SK-MEL-5 (cell line): ENCODE measurements around the gene C9orf78. TPM values are rescaled to one million over a fixed set of nuclear protein-coding genes. Genes with fewer than 3 reads are reported as not detected.

Source experiments
- DNase-seq: peaks from one replicate; pipeline ENCODE4 v3.0.0-alpha.2; 2016; ENCODE audit warnings: low read depth, low spot score
- in situ Hi-C: cut with HindIII; loops from 2 replicates; pipeline ENCODE4 v1.10.0; 2016; ENCODE audit warnings: low sequenced_read_pairs, high pct_unique_total_duplicates, low pct_unique_long_range_greater_than_20kb
- total RNA-seq: library from RNA; depleted of rRNA; stranded (reverse); fragments of >200 nt; shearing (Covaris generic); gene quantifications from 2 replicates; pipeline ENCODE4 v1.2.3, GENCODE V29; 2014

C9orf78 gene
- total RNA-seq, 1 experiment from 2014 or later = 77.7 TPM

DNA sequence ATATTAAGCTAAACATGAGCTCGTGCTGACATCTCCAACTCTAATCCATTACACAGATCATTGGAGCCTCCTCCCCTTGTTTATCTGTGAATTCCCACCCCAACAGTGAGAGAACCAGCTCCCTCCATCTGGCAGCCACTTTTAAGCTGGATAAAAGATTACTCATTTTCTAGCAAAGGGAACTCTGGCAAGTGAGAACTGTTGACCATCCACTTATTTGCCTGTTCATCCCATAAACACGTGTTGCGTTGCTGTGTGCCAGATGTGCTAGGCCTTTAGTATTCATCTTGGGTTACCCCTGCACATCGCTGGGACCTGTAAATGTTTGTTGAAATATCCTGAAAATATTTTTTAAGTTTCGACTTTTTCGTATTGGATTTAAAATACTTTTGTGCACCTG is 8.7 kb downstream of the C9orf78 start:
- DNase-seq = no peak
- in situ Hi-C loops = no loop called here

- DNase-seq = peak; percentile 96
- in situ Hi-C loops = no loop called here
These were observed 11.0 kb downstream of the C9orf78 start, which contains the start of gene TOR1A for GRCh38 chr9:129823935-129824601. Gene TOR1A, minus strand, starts transcription at chr9:129824136. Its CDS starts 51 bp downstream, at chr9:129824085.

GRCh38 chr9:129823542-129823934 is 11.5 kb downstream of the C9orf78 start:
- in situ Hi-C loops = no loop called here
- DNase-seq = no peak

GRCh38 chr9:129822898-129823541 is 12.1 kb downstream of the C9orf78 start:
- in situ Hi-C loops = no loop called here
- DNase-seq = peak; percentile 16

DNA sequence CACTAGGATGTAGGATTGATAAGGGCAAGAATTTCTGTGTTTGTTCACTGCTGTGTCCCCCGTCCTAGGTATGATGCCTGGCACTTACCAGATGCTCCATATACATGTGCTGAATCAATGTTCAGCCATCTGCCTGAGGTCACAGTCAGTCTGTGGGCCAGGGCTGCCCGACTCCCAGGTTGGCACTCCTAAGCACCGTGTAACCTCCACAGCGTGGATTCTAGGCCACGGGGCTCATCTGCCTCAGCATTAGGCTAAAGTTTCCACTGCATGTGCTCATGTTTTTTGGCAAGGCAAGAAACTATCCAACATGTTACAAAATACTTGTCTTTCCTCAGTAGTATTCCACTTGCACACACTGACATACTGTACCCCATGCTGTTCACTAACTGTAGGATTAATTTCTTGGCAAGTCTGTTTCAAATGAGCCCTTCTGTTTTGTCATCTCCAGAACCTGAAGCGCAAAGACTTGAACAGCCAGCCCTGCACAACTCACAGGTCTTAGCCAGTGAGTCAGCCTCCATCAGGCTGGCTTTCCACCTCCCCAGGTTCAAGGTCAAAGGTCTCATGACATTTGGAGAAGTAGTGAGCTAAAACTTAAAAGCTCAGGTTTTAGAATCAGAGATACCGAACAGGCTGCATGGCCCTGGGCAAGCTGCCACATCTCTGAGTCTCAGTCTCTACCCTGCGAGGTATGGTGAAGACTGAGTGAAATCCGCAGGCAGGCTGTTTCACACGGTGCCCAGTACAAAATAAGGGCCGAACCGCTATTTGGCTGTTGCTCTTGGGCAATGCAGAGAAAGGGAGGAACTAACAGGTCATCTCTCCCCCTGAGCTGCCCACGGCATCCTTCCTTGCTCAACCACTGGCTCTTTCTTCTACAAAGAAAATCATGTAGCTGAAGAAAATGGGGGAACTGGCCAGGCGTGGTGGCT is 18.3 kb downstream of the C9orf78 start:
- in situ Hi-C loops = no loop called here
- no peak for DNase-seq

GRCh38 chr9:129815278-129815677 is 19.8 kb downstream of the C9orf78 start:
- in situ Hi-C loops = no loop called here
- no peak for DNase-seq

DNA sequence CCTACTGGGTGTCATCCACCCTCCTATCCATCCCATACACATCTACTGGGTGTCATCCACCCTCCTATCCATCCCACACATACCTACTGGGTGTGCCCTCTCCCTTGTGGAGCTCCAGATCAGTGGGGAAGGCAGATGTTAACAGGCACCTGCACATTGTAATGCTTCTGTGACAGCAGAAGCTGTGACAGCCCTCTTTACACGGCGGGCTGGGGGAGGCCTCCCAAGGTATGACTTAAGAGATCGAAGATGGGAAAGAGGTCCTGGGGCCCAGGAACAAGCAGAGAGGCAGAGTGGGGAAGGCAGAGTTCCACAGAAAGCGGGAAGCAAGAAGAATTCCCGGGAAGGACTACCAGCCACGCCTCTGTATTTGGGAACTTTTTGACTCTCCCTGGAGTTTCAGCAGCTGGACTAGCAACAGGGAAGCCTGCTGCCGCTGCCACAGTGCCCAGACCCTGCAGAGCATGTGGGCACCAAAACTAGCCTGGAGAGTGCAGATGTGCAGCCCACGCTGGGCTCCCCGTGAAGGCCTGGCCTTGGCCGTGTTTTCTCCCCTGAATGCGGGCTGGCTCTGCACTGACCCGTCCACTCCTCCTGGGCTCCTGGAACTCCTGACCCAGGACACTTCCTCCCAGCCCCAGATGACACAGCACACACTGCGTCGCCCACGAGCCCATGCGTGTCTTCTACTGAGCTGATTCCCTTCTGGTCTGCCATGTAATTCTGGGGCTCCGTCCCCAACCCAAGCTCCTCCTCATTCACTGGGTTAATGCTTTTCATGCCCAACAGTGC is 20.4 kb downstream of the C9orf78 start:
- in situ Hi-C loops = no loop called here
- DNase-seq = no peak

GRCh38 chr9:129813661-129814060 is 21.4 kb downstream of the C9orf78 start:
- in situ Hi-C loops = no loop called here
- no peak for DNase-seq

- DNase-seq = no peak
- in situ Hi-C loops = no loop called here
These were observed 22.7 kb downstream of the C9orf78 start for GRCh38 chr9:129812385-129812784.

- in situ Hi-C loops = no loop called here
- DNase-seq = no peak
These were observed 23.1 kb downstream of the C9orf78 start for GRCh38 chr9:129811967-129812363.

- DNase-seq = no peak
- in situ Hi-C loops = no loop called here
These were observed 24.3 kb downstream of the C9orf78 start for GRCh38 chr9:129810788-129811187.

DNA sequence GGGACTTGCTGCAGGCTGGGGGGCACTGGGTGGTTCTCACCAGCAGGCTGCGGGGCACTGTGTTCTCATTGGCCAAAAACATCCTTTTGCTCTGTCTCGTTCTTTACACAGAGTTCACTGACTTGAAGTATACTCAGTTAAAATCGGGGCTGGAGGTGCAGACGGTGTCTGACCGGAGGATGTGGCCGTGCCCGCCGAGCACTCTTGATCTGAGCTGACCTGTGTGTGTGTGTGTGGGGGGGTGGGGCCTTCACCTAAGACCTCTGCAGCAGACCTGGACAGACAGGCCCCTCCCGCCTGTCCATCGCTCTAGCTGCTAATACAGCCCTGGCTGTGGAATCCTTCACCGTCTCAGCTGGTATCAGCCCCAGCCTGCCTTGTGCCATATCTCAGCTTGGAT is 25.0 kb downstream of the C9orf78 start:
- in situ Hi-C loops = no loop called here
- DNase-seq = no peak

- in situ Hi-C loops = no loop called here
- no peak for DNase-seq
These were observed 25.7 kb downstream of the C9orf78 start for GRCh38 chr9:129809346-129809745.

DNA sequence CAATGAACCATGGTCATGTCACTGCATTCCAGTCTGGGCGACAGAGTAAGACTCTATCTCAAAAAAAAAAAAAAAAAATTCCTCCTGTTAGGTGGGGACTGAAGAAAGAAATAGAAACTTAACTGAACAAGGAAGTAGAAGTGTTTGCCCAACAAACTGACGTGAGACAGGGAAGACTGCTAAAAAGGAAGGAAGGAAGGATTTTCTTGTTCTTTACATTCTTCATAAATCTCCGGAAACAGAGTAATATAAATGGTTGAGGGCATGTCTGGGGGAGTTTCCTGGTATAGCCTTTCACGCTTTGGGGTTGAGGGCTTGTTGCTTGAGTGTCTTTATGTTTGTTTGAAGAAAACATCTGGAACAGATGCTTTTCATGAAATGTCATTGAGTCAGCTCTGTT is 29.0 kb downstream of the C9orf78 start:
- in situ Hi-C loops = no loop called here
- DNase-seq = no peak

DNA sequence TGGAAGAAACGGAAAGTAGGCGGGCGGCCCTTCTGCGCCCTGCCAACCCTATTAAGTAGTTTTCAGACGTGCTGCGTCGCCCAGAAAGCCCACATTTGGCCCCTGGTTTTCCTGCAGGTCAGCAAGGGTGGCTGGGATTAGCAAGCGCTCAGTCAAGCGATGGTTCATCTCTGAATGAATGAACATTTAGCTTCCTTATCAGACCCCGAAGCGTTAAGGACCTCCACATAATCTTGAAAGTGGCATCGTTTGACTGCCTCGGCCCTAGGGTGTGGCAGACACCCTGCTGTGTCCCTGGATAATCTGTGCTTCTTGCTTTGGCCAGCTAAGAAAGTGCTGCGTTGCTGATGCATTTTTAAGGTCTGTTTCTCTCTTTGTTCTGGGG is 31.4 kb downstream of the C9orf78 start:
- no peak for DNase-seq
- in situ Hi-C loops = no loop called here

- in situ Hi-C loops = no loop called here
- peak; percentile 95 for DNase-seq
These were observed 32.0 kb downstream of the C9orf78 start, which contains the start of gene TOR1B for GRCh38 chr9:129802833-129803675. Gene TOR1B, plus strand, starts transcription at chr9:129803184. Its CDS starts 29 bp downstream, at chr9:129803213.

- DNase-seq = no peak
- in situ Hi-C loops = no loop called here
These were observed 33.6 kb downstream of the C9orf78 start for GRCh38 chr9:129801504-129801903.
